HL-60 (cell line): ENCODE data around the gene FIS1.

Experiments used
- DNase-seq, 2 experiments: peaks; one replicate each; pipeline ENCODE4 v3.0.0-alpha.2; 2010 to 2020; ENCODE audit warnings: low read depth in 1 of 2, low spot score in 1 of 2
- H3K27ac ChIP-seq: fragments of 250-450 bp; sonication (Bioruptor Pico); replicated peaks from 2 replicates; pipeline ENCODE4 v1.5.1; 2020; ENCODE audit warnings: mild to moderate bottlenecking, moderate library complexity
- H3K27me3 ChIP-seq: fragments of 250-450 bp; sonication (Bioruptor Pico); 2 replicates; pipeline ENCODE4 v1.5.1; 2021; ENCODE audit warnings: mild to moderate bottlenecking, moderate library complexity; ENCODE audit not compliant: insufficient read depth, poor library complexity, severe bottlenecking
- H3K4me3 ChIP-seq: replicated peaks from 2 replicates; pipeline ENCODE4 v1.5.1; 2011; ENCODE audit warnings: mild to moderate bottlenecking, control low read depth, low read length; ENCODE audit not compliant: insufficient read depth
- GABPA ChIP-seq: IDR thresholded peaks from 2 replicates; pipeline ENCODE4 v1.6.1; 2012; ENCODE audit warnings: low read depth
- POLR2AphosphoS5 ChIP-seq: IDR thresholded peaks from 2 replicates; pipeline ENCODE4 v1.6.1; 2012; ENCODE audit warnings: low read depth
- REST ChIP-seq: IDR thresholded peaks from 2 replicates; pipeline ENCODE4 v1.6.1; 2012; ENCODE audit warnings: low read depth; ENCODE audit not compliant: insufficient replicate concordance
- SPI1 ChIP-seq: IDR thresholded peaks from 2 replicates; pipeline ENCODE4 v1.6.1; 2012; ENCODE audit warnings: low read depth, mild to moderate bottlenecking, borderline replicate concordance
- TF ChIP-seq, protein P1 (sequence below): IDR thresholded peaks from one replicate; pipeline ENCODE4 v1.5.1; 2011; ENCODE audit warnings: low read length, control low read depth, inconsistent platforms; ENCODE audit not compliant: insufficient read depth

The FIS1 gene

DNA sequence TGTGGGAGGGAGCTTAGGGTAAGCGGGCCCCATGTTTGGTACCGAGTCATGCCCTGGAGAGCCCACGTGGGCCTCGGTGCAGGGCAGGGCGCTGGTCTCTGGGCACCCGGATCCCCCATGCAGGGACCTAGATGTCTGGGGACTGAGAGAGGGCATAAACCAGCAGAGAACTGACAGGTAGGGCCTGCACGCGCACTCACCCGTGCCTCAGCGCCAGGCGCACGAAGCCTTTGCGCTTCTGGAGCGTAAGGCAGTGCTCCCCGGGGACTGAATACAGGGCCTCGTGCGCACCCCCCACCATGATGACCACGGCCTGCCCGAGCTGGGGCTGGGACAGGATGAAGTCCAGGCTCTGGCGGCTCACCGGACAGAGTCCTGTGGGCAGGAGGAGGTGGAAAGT lies 46.9 kb downstream of the FIS1 start:
- Histone ChIP-seq H3K27me3 (peaks cover 21% of the 10 kb centered on the region), H3K27ac (no peak overlapping the region), H3K4me3 (no peak overlapping the region)
- no peak for TF ChIP-seq REST
- no peak for TF ChIP-seq SPI1
- no peak for TF ChIP-seq POLR2AphosphoS5
- no peak for TF ChIP-seq GABPA
- TF ChIP-seq, protein P1, sequence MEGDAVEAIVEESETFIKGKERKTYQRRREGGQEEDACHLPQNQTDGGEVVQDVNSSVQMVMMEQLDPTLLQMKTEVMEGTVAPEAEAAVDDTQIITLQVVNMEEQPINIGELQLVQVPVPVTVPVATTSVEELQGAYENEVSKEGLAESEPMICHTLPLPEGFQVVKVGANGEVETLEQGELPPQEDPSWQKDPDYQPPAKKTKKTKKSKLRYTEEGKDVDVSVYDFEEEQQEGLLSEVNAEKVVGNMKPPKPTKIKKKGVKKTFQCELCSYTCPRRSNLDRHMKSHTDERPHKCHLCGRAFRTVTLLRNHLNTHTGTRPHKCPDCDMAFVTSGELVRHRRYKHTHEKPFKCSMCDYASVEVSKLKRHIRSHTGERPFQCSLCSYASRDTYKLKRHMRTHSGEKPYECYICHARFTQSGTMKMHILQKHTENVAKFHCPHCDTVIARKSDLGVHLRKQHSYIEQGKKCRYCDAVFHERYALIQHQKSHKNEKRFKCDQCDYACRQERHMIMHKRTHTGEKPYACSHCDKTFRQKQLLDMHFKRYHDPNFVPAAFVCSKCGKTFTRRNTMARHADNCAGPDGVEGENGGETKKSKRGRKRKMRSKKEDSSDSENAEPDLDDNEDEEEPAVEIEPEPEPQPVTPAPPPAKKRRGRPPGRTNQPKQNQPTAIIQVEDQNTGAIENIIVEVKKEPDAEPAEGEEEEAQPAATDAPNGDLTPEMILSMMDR: no peak
- no peak for DNase-seq

DNA sequence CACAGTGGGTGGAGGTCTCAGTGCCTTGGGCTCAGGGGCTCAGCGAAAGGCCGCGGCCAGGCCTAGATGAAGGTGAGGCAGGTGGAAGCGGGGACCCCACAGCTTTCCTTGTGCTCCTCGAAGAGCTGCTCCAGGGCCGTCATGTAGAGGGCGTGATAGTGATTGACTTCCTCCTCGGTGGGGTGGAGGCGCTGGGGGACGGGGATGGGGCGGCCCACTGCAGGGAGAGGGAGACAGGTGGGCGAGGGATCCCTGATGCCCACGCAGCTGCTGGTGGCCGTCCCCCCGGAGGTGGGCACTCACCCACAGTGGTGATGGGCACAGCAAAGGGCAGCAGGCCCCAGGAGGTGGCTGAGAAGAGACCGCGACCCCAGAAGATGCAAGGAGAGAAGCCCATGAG lies 49.0 kb downstream of the FIS1 start:
- no peak for TF ChIP-seq POLR2AphosphoS5
- TF ChIP-seq, protein P1: no peak
- TF ChIP-seq GABPA: no peak
- no peak for TF ChIP-seq REST
- no peak for TF ChIP-seq SPI1
- no peak for DNase-seq
- peaks cover 7% of the 10 kb centered on the region for H3K27me3 ChIP-seq

More for the DNA sequence above, 49.0 kb downstream of the FIS1 start:
- Histone ChIP-seq H3K27ac (no peak overlapping the region), H3K4me3 (no peak overlapping the region)
